Measurements from ENCODE around the gene SPRR2F.
"Not testable (repeated sequence)": the region's sequence is repeated elsewhere in the genome, so short reads cannot be mapped to it uniquely, and the experiment has no call there.

Gene SPRR2F

GRCh38 chr1:153133267-153133666 is 20.0 kb upstream of the SPRR2F start:
- TF ChIP-seq CTCF (conservative IDR thresholded peaks at IDR 0.05; ENCODE audit: low read depth, low read length) = no peak
- no peak overlapping the region for H3K4me3 ChIP-seq (ENCODE audit: low read depth, low read length)
- DNase-seq (ENCODE audit: low read depth) = no peak

GRCh38 chr1:153128688-153129087 is 15.4 kb upstream of the SPRR2F start:
- H3K4me3 ChIP-seq (ENCODE audit: low read depth, low read length); DNase-seq (ENCODE audit: low read depth): not testable (repeated sequence)

- no peak for TF ChIP-seq CTCF (conservative IDR thresholded peaks at IDR 0.05; ENCODE audit: low read depth, low read length)
- DNase-seq (ENCODE audit: low read depth) = no peak
- no peak overlapping the region for H3K4me3 ChIP-seq (ENCODE audit: low read depth, low read length)
These were observed 14.0 kb upstream of the SPRR2F start for GRCh38 chr1:153127296-153127695.

- no peak overlapping the region for H3K4me3 ChIP-seq (ENCODE audit: low read depth, low read length)
- DNase-seq (ENCODE audit: low read depth) = no peak
- no peak for TF ChIP-seq CTCF (conservative IDR thresholded peaks at IDR 0.05; ENCODE audit: low read depth, low read length)
These were observed 12.2 kb upstream of the SPRR2F start for GRCh38 chr1:153125536-153125935.

GRCh38 chr1:153123793-153124192 is 10.5 kb upstream of the SPRR2F start:
- H3K4me3 ChIP-seq (ENCODE audit: low read depth, low read length); DNase-seq (ENCODE audit: low read depth): not testable (repeated sequence)

GRCh38 chr1:153122831-153123421 is 9.6 kb upstream of the SPRR2F start:
- H3K4me3 ChIP-seq (ENCODE audit: low read depth, low read length) = no peak overlapping the region
- no peak for DNase-seq (ENCODE audit: low read depth)
- TF ChIP-seq CTCF (conservative IDR thresholded peaks at IDR 0.05; ENCODE audit: low read depth, low read length) = no peak

GRCh38 chr1:153120945-153121344 is 7.6 kb upstream of the SPRR2F start:
- TF ChIP-seq CTCF (conservative IDR thresholded peaks at IDR 0.05; ENCODE audit: low read depth, low read length) = no peak
- no peak for DNase-seq (ENCODE audit: low read depth)
- no peak overlapping the region for H3K4me3 ChIP-seq (ENCODE audit: low read depth, low read length)

GRCh38 chr1:153119491-153119971 is 6.2 kb upstream of the SPRR2F start:
- TF ChIP-seq CTCF (conservative IDR thresholded peaks at IDR 0.05; ENCODE audit: low read depth, low read length) = no peak
- DNase-seq (ENCODE audit: low read depth) = no peak

GRCh38 chr1:153115264-153115663 is 1.9 kb upstream of the SPRR2F start:
- H3K4me3 ChIP-seq (ENCODE audit: low read depth, low read length); DNase-seq (ENCODE audit: low read depth): not testable (repeated sequence)

More at GRCh38 chr1:153119491-153119971, 6.2 kb upstream of the SPRR2F start:
- H3K4me3 ChIP-seq (ENCODE audit: low read depth, low read length) = no peak overlapping the region

- not testable (repeated sequence) for H3K4me3 ChIP-seq (ENCODE audit: low read depth, low read length); DNase-seq (ENCODE audit: low read depth)
These were observed 862 bp downstream of the SPRR2F start for GRCh38 chr1:153112454-153112853.

All from choroid plexus epithelial cell (primary cell).